ENCODE measurements around the gene CYP4F2.
"Not testable (repeated sequence)": the region's sequence is repeated elsewhere in the genome, so short reads cannot be mapped to it uniquely, and the experiment has no call there.

CYP4F2 gene

GRCh38 chr19:15900032-15900431 is 2.2 kb upstream of the CYP4F2 start:
- DNase-seq (ENCODE audit: low spot score): not testable (repeated sequence)

- DNase-seq (ENCODE audit: low spot score): not testable (repeated sequence)
These were observed 1.7 kb upstream of the CYP4F2 start for GRCh38 chr19:15899561-15899960.

GRCh38 chr19:15897026-15897737 is 692 bp downstream of the CYP4F2 start:
- no peak for DNase-seq (ENCODE audit: low spot score)

- DNase-seq (ENCODE audit: low spot score): no peak
These were observed 1.9 kb downstream of the CYP4F2 start for GRCh38 chr19:15895876-15896430.

- no peak for DNase-seq (ENCODE audit: low spot score)
These were observed 3.5 kb downstream of the CYP4F2 start for GRCh38 chr19:15894359-15894758.

- DNase-seq (ENCODE audit: low spot score): no peak
These were observed 4.4 kb downstream of the CYP4F2 start for GRCh38 chr19:15893477-15893876.

GRCh38 chr19:15892012-15892411 is 5.9 kb downstream of the CYP4F2 start:
- no peak for DNase-seq (ENCODE audit: low spot score)

GRCh38 chr19:15891434-15891833 is 6.4 kb downstream of the CYP4F2 start:
- DNase-seq (ENCODE audit: low spot score): no peak

- DNase-seq (ENCODE audit: low spot score): not testable (repeated sequence)
These were observed 8.5 kb downstream of the CYP4F2 start for GRCh38 chr19:15889339-15889738.

- no peak for DNase-seq (ENCODE audit: low spot score)
These were observed 12.0 kb downstream of the CYP4F2 start for GRCh38 chr19:15885919-15886318.

- no peak for DNase-seq (ENCODE audit: low spot score)
These were observed 12.7 kb downstream of the CYP4F2 start for GRCh38 chr19:15885167-15885566.

GRCh38 chr19:15883329-15883728 is 14.5 kb downstream of the CYP4F2 start:
- DNase-seq (ENCODE audit: low spot score): not testable (repeated sequence)

GRCh38 chr19:15874821-15875474 is 22.9 kb downstream of the CYP4F2 start:
- no peak for DNase-seq (ENCODE audit: low spot score)

GRCh38 chr19:15873771-15874170 is 24.1 kb downstream of the CYP4F2 start:
- not testable (repeated sequence) for DNase-seq (ENCODE audit: low spot score)

- no peak for DNase-seq (ENCODE audit: low spot score)
These were observed 26.3 kb downstream of the CYP4F2 start for GRCh38 chr19:15871570-15871969.

GRCh38 chr19:15869873-15870272 is 28.0 kb downstream of the CYP4F2 start:
- no peak for DNase-seq (ENCODE audit: low spot score)

GRCh38 chr19:15869109-15869555 is 28.7 kb downstream of the CYP4F2 start:
- no peak for DNase-seq (ENCODE audit: low spot score)

GRCh38 chr19:15866636-15867035 is 31.2 kb downstream of the CYP4F2 start:
- DNase-seq (ENCODE audit: low spot score): no peak

GRCh38 chr19:15864824-15865223 is 33.0 kb downstream of the CYP4F2 start:
- DNase-seq (ENCODE audit: low spot score): no peak

- DNase-seq (ENCODE audit: low spot score): no peak
These were observed 34.6 kb downstream of the CYP4F2 start for GRCh38 chr19:15863272-15863671.

- no peak for DNase-seq (ENCODE audit: low spot score)
These were observed 35.4 kb downstream of the CYP4F2 start for GRCh38 chr19:15862444-15862843.

GRCh38 chr19:15860522-15860921 is 37.4 kb downstream of the CYP4F2 start:
- DNase-seq (ENCODE audit: low spot score): no peak

- DNase-seq (ENCODE audit: low spot score): no peak
These were observed 38.7 kb downstream of the CYP4F2 start for GRCh38 chr19:15859187-15859586.

Measured in hematopoietic multipotent progenitor cell treated with erythropoietin and hydrocortisone succinate and interleukin-3 and kit ligand, for 17 days (in vitro differentiated cells).